NCI-H2107 treated with DMSO at 0.1 percent for 48 hours (cell line): ENCODE data around the gene CPXM2.

ENCODE experiments used
- DNase-seq: peaks from one replicate; lab custom pipeline; 2025; ENCODE audit not compliant: unreplicated experiment; lab: John Stamatoyannopoulos, UW

CPXM2 gene

DNA sequence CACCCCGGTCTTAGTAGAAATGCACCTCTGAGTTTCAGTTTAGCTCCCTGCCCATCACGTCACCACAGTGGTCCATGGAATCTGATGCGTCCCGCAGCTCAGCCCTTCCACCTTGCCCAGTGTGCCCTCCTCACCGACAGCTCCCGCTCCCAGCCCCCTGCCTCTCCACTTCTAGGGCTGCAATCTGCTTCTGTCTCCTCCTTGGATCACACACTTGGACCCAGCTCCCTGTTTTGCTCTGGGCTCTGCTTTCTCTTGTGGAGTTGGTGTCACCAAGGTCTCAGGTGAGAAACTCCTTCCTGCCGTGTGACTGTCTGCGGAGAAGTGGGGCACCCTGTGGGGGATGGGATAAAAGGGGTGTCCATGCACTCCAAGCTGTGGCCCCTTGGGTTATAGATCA lies 187.5 kb downstream of the CPXM2 start:
- DNase-seq = no peak

DNA sequence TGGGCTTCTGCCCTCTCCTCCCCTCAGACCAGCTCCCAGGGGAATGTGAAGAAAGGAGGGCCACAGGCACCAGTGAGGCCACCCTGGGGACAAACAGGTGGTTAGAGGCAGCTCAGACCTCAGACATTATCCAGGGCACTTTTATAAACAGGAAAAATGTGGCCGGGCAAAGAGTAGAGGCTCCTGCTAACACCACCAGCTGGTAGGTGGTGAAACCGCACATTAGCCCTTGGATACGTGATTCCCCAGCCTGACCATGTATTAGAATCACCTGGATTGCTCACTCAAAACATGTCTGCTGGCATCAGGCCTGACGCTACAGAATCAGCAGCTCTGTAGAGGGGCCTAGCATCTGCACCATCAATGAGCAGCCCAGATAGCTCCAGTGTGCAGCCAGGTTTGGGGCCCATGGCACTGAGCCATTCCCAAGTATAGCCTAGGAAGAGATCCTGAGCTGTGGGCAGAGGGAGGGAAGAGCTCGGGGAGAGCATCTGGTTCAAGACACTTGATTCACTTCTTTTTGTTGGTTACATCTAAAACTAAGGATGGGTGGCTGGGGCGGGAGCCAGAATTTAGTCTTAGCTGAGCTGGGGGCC lies 188.3 kb downstream of the CPXM2 start:
- DNase-seq = no peak
